ENCODE results near the gene SPATA31A5.
"Not testable (repeated sequence)": the region's sequence is repeated elsewhere in the genome, so short reads cannot be mapped to it uniquely, and the experiment has no call there.

The SPATA31A5 gene

DNA sequence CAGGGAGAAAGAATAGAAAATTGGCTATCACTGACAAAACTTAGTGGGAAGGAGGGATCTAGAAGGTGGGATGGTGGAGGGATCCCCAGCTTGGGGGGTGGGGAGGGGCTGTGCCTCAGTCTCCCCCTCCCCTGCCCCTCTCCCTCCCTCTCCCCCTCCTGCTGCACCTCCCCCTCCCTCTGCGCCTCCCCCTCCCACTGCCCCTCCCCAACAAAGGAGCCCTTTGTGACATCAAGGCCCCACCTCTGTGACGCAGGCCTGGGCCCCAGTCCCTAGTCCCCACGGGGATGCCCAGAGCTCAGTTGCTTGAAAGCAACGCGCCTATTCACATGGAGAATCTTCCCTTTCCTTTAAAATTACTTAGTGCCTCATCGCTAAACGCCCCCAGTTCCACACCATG is at the start of gene SPATA31A5:
Gene SPATA31A5, plus strand, starts transcription at position 301 of the 400 bp plus-strand sequence. Its CDS starts 29 bp downstream, at position 330.
- DNase-seq (ENCODE audit: low spot score) = not testable (repeated sequence)

GRCh38 chr9:60962990-60963350 is 48.8 kb downstream of the SPATA31A5 start:
- not testable (repeated sequence) for DNase-seq (ENCODE audit: low spot score)

DNA sequence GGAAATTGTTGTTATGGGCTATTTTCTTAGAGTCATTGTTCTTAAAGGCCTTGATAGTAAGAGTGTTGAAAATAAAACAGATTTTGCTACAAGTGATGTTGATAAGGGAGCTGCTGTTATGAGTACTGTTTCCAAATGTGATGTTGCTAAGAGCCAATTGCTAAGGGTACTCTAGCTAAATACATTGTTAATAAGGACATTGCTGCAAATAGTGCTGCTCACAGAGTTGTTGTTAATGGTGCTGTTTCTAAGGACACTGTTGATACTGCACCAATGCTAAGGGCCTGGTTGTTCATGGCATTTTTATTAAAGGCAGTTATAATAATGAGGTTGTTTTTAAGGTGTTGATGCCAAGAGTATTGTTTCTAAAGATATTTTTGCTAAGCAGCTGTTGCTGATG is 52.2 kb downstream of the SPATA31A5 start:
- DNase-seq (ENCODE audit: low spot score) = not testable (repeated sequence)

Data from globus pallidus (tissue), 1 donor.